ENCODE results near the gene CERS6. TPM values are rescaled to one million over a fixed set of nuclear protein-coding genes. Genes with fewer than 3 reads are reported as not detected.

Gene CERS6
- total and polyA plus RNA-seq, 4 donors: 4.2 to 20.4 (median 10.1) TPM

- Histone ChIP-seq H3K27ac (ENCODE audit: low read depth in 1 of 2, low read length in 2 of 2) (no peak overlapping the region), H3K4me3 (ENCODE audit: low read depth in 1 of 3, low read length in 3 of 3) (no peak overlapping the region), H3K27me3 (ENCODE audit: control insufficient read depth in 4 of 4, insufficient read depth in 4 of 4, low read length in 3 of 4) (no peaks in the 10 kb centered on the region), H3K4me1 (ENCODE audit: control insufficient read depth in 4 of 4, insufficient read depth in 4 of 4, low read length in 3 of 4) (no peaks in the 10 kb centered on the region), H3K36me3 (ENCODE audit: control insufficient read depth in 4 of 4, insufficient read depth in 3 of 4, low read depth in 1 of 4, low read length in 3 of 4) (no peaks in the 10 kb centered on the region), H3K9me3 (ENCODE audit: control insufficient read depth in 4 of 4, low read length in 3 of 4) (no peaks in the 10 kb centered on the region), H3K9ac (ENCODE audit: low read depth in 1 of 2, low read length in 2 of 2) (no peak overlapping the region)
- no peak for DNase-seq (ENCODE audit: low spot score)
- no peak for TF ChIP-seq EGR1 (IDR thresholded peaks at IDR 0.05; ENCODE audit: low read depth in 2 of 2)
- TF ChIP-seq HNF4A (conservative IDR thresholded peaks at IDR 0.05): no peak
- no peak for TF ChIP-seq CTCF (IDR thresholded peaks at IDR 0.05; ENCODE audit: low read depth, low read length, missing input control)
- no peak for TF ChIP-seq HNF4G (IDR thresholded peaks at IDR 0.05)
- no peak for TF ChIP-seq MAX (IDR thresholded peaks at IDR 0.05)
- TF ChIP-seq TAF1 (conservative IDR thresholded peaks at IDR 0.05): no peak
- no peak for TF ChIP-seq RXRA (IDR thresholded peaks at IDR 0.05)
- no peak for TF ChIP-seq GABPA (IDR thresholded peaks at IDR 0.05 in 1 of 2, conservative IDR thresholded peaks at IDR 0.05 in 1 of 2)
- WGBS: 86% methylated on average over 4 of the region's 4 CpGs
These were observed 223.0 kb downstream of the CERS6 start for GRCh38 chr2:168679081-168679480.

GRCh38 chr2:168679741-168680310, 223.8 kb downstream of the CERS6 start:
- Histone ChIP-seq H3K36me3 (ENCODE audit: control insufficient read depth in 4 of 4, insufficient read depth in 3 of 4, low read depth in 1 of 4, low read length in 3 of 4) (no peaks in the 10 kb centered on the region), H3K27ac (ENCODE audit: low read depth in 1 of 2, low read length in 2 of 2) (no peak overlapping the region), H3K4me3 (ENCODE audit: low read depth in 1 of 3, low read length in 3 of 3) (no peak overlapping the region), H3K4me1 (ENCODE audit: control insufficient read depth in 4 of 4, insufficient read depth in 4 of 4, low read length in 3 of 4) (no peaks in the 10 kb centered on the region), H3K9ac (ENCODE audit: low read depth in 1 of 2, low read length in 2 of 2) (no peak overlapping the region), H3K27me3 (ENCODE audit: control insufficient read depth in 4 of 4, insufficient read depth in 4 of 4, low read length in 3 of 4) (no peaks in the 10 kb centered on the region), H3K9me3 (ENCODE audit: control insufficient read depth in 4 of 4, low read length in 3 of 4) (no peaks in the 10 kb centered on the region)
- no peak for TF ChIP-seq MAX (IDR thresholded peaks at IDR 0.05)
- TF ChIP-seq NR2F2 (IDR thresholded peaks at IDR 0.05): no peak
- TF ChIP-seq GABPA (IDR thresholded peaks at IDR 0.05 in 1 of 2, conservative IDR thresholded peaks at IDR 0.05 in 1 of 2): no peak
- TF ChIP-seq YY1 (IDR thresholded peaks at IDR 0.05): no peak
- TF ChIP-seq ATF3 (IDR thresholded peaks at IDR 0.05): no peak
- TF ChIP-seq FOXA2 (IDR thresholded peaks at IDR 0.05): no peak
- no peak for TF ChIP-seq RXRA (IDR thresholded peaks at IDR 0.05)
- no peak for TF ChIP-seq TAF1 (conservative IDR thresholded peaks at IDR 0.05)
- no peak for TF ChIP-seq REST (IDR thresholded peaks at IDR 0.05)
- no peak for TF ChIP-seq FOXA1 (IDR thresholded peaks at IDR 0.05)
- no peak for TF ChIP-seq RAD21 (IDR thresholded peaks at IDR 0.05)
- TF ChIP-seq JUND (IDR thresholded peaks at IDR 0.05): no peak
- no peak for TF ChIP-seq HNF4A (conservative IDR thresholded peaks at IDR 0.05)
- no peak for TF ChIP-seq EGR1 (IDR thresholded peaks at IDR 0.05; ENCODE audit: low read depth in 2 of 2)
- TF ChIP-seq CTCF (IDR thresholded peaks at IDR 0.05; ENCODE audit: low read depth, low read length, missing input control): no peak
- TF ChIP-seq HNF4G (IDR thresholded peaks at IDR 0.05): no peak
- no peak for TF ChIP-seq SP1 (IDR thresholded peaks at IDR 0.05)
- no peak for TF ChIP-seq ZBTB33 (IDR thresholded peaks at IDR 0.05)
- WGBS: 86% methylated on average over 8 of the region's 8 CpGs
- DNase-seq (ENCODE audit: low spot score): no peak

Data from liver (tissue), 9 donors.